ENCODE measurements around the gene ROBO1. TPM values are rescaled to one million over a fixed set of nuclear protein-coding genes. Genes with fewer than 3 reads are reported as not detected.
A peak's percentile ranks its signal among the peaks of the same experiment; 100 is the strongest.

The ROBO1 gene
- total and polyA plus RNA-seq, 2 donors from 2014 or later: 2.1 to 22.1 TPM

DNA sequence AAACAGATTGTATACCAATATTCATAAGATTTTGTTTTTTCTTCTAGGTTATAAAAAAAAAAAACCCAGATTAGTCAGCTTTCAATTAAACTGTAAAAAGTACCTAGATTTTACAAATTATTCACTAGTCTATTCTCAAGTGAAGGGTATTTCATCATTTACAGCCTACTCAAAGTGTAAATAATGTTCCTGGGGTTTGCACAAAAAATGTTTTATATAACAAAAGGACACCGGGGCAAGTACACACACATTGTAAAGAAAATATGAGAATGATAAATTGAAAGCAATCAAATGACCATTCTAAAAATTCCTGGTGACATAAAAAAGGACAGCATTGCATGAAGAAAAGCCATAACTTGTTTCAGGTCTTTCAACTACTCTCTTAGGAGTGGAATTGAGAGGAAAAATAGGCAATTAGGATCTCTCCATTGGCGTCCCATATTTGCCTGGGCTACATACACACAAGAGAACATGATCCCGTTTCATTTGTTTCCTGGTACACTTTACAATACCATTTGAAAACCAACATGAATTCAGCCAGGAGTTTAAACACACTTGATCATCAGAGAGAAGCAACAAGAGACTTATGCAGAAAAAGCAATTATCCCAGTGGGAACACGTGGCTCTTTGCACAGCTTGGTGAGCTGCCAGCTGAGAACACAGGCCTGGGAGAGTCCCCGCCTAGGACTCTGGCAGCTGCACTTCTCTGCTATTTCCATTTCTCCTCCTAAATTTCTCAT lies 1039.2 kb downstream of the ROBO1 start:
- intact Hi-C loops (cut with DNase I): no loop called here
- DNase-seq (peak; percentile 34 to 90 (median 76)), FAIRE-seq (no peak)
- H3K4me1 ChIP-seq (ENCODE audit: control insufficient read depth in 2 of 3, insufficient read depth in 2 of 3, low read depth in 1 of 3, low read length in 3 of 3): no peaks in the 10 kb centered on the region
- H3K27me3 ChIP-seq (ENCODE audit: control insufficient read depth, insufficient read depth, low read length): no peaks in the 10 kb centered on the region
- TF ChIP-seq, protein P1, sequence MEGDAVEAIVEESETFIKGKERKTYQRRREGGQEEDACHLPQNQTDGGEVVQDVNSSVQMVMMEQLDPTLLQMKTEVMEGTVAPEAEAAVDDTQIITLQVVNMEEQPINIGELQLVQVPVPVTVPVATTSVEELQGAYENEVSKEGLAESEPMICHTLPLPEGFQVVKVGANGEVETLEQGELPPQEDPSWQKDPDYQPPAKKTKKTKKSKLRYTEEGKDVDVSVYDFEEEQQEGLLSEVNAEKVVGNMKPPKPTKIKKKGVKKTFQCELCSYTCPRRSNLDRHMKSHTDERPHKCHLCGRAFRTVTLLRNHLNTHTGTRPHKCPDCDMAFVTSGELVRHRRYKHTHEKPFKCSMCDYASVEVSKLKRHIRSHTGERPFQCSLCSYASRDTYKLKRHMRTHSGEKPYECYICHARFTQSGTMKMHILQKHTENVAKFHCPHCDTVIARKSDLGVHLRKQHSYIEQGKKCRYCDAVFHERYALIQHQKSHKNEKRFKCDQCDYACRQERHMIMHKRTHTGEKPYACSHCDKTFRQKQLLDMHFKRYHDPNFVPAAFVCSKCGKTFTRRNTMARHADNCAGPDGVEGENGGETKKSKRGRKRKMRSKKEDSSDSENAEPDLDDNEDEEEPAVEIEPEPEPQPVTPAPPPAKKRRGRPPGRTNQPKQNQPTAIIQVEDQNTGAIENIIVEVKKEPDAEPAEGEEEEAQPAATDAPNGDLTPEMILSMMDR (IDR thresholded peaks at IDR 0.05; ENCODE audit: borderline replicate concordance, extremely low read depth, insufficient read depth): no peak
- H3K36me3 ChIP-seq (ENCODE audit: control insufficient read depth in 2 of 3, insufficient read depth in 3 of 3, low read length in 3 of 3): no peaks in the 10 kb centered on the region
- H3K27ac ChIP-seq (ENCODE audit: low read depth in 2 of 2, low read length in 2 of 2): no peak overlapping the region
- H3K9ac ChIP-seq (ENCODE audit: low read length in 3 of 3): no peak overlapping the region
- H3K4me3 ChIP-seq (ENCODE audit: low read length in 3 of 3): no peak overlapping the region
- no peaks in the 10 kb centered on the region for H3K9me3 ChIP-seq (ENCODE audit: control insufficient read depth in 2 of 3, insufficient read depth in 1 of 3, low read length in 3 of 3)

DNA sequence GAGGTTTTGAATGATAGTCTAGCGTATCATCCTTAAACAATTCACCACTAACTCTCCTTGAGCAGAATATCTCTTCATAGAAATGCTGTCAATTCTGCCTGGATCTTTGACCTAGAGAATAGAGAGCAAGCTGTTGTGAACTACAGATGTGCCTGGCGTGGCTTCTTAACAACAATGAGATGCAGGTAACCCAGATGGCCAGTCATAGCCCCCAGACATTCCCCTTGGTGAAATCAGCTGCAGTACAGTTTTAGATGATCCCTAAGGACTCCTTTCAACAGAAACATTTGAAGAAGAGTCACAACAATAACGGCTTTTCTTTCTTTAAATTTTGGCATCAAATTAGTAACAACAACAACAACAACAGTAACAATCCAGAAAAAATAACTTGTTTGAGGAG lies 1041.3 kb downstream of the ROBO1 start:
- TF ChIP-seq, protein P1 (IDR thresholded peaks at IDR 0.05; ENCODE audit: borderline replicate concordance, extremely low read depth, insufficient read depth): no peak

DNA sequence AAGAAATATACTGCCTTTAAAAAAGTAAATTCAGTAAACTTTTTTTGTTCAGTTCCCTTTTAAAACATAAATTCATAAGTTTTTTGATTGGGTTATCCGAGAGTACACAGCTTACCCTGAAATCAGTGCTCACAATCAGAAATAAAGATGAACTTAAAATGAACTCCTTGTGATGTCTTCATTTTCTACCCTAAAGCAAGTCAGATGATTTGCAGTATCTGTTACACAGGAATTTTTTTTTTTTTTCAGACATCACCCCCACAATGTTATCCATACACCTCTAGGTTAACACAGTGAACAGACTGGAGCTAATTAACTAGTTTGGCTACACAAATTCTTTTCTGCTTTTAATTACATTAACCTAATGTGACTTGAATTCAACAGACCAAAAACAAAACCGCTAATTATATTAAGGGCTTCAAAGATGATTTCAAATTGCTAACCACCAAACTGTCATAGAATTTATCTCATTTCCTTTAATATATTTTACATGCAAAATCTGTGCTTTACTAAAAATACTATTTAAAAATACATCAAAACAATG lies 1042.0 kb downstream of the ROBO1 start:
- TF ChIP-seq, protein P1 (IDR thresholded peaks at IDR 0.05; ENCODE audit: borderline replicate concordance, extremely low read depth, insufficient read depth): no peak
- FAIRE-seq: no peak
- Histone ChIP-seq H3K27me3 (ENCODE audit: control insufficient read depth, insufficient read depth, low read length) (no peaks in the 10 kb centered on the region), H3K9ac (ENCODE audit: low read length in 3 of 3) (no peak overlapping the region), H3K4me1 (ENCODE audit: control insufficient read depth in 2 of 3, insufficient read depth in 2 of 3, low read depth in 1 of 3, low read length in 3 of 3) (no peaks in the 10 kb centered on the region), H3K27ac (ENCODE audit: low read depth in 2 of 2, low read length in 2 of 2) (no peak overlapping the region), H3K9me3 (ENCODE audit: control insufficient read depth in 2 of 3, insufficient read depth in 1 of 3, low read length in 3 of 3) (no peaks in the 10 kb centered on the region), H3K4me3 (ENCODE audit: low read length in 3 of 3) (no peak overlapping the region), H3K36me3 (ENCODE audit: control insufficient read depth in 2 of 3, insufficient read depth in 3 of 3, low read length in 3 of 3) (no peaks in the 10 kb centered on the region)
- intact Hi-C loops (cut with DNase I): no loop called here
- no peak for DNase-seq

More for the DNA sequence above, 1041.3 kb downstream of the ROBO1 start:
- no peaks in the 10 kb centered on the region for H3K36me3 ChIP-seq (ENCODE audit: control insufficient read depth in 2 of 3, insufficient read depth in 3 of 3, low read length in 3 of 3)
- FAIRE-seq (no peak), DNase-seq (no peak)
- H3K9ac ChIP-seq (ENCODE audit: low read length in 3 of 3): no peak overlapping the region
- H3K9me3 ChIP-seq (ENCODE audit: control insufficient read depth in 2 of 3, insufficient read depth in 1 of 3, low read length in 3 of 3): no peaks in the 10 kb centered on the region
- no peaks in the 10 kb centered on the region for H3K4me1 ChIP-seq (ENCODE audit: control insufficient read depth in 2 of 3, insufficient read depth in 2 of 3, low read depth in 1 of 3, low read length in 3 of 3)
- intact Hi-C loops (cut with DNase I): no loop called here
- H3K4me3 ChIP-seq (ENCODE audit: low read length in 3 of 3): no peak overlapping the region
- no peak overlapping the region for H3K27ac ChIP-seq (ENCODE audit: low read depth in 2 of 2, low read length in 2 of 2)
- no peaks in the 10 kb centered on the region for H3K27me3 ChIP-seq (ENCODE audit: control insufficient read depth, insufficient read depth, low read length)

Data from kidney (tissue), 14 donors.